Endothelial cell (in vitro differentiated cells): Measurements from ENCODE around the gene ANKS1A. TPM values are rescaled to one million over a fixed set of nuclear protein-coding genes. Genes with fewer than 3 reads are reported as not detected.
A peak's percentile ranks its signal among the peaks of the same experiment; 100 is the strongest.

ENCODE experiments used
- DNase-seq: peaks from one replicate; pipeline ENCODE4 v3.0.0; 2021; ENCODE audit warnings: low spot score
- H3K27ac Mint-ChIP-seq: one replicate; pipeline ENCODE4 v1.8.0; 2021; ENCODE audit warnings: mixed read lengths, inconsistent platforms; ENCODE audit not compliant: unreplicated experiment
- H3K27me3 Mint-ChIP-seq: one replicate; pipeline ENCODE4 v1.8.0; 2021; ENCODE audit warnings: mild to moderate bottlenecking, moderate library complexity, mixed read lengths, inconsistent platforms; ENCODE audit not compliant: unreplicated experiment
- H3K36me3 Mint-ChIP-seq: one replicate; pipeline ENCODE4 v1.8.0; 2021; ENCODE audit warnings: mild to moderate bottlenecking, low read depth, mixed read lengths, inconsistent platforms; ENCODE audit not compliant: unreplicated experiment
- H3K4me1 Mint-ChIP-seq: one replicate; pipeline ENCODE4 v1.8.0; 2021; ENCODE audit warnings: mild to moderate bottlenecking, mixed read lengths, inconsistent platforms; ENCODE audit not compliant: unreplicated experiment
- H3K4me3 Mint-ChIP-seq: one replicate; pipeline ENCODE4 v1.8.0; 2021; ENCODE audit warnings: mild to moderate bottlenecking, mixed read lengths, inconsistent platforms; ENCODE audit not compliant: unreplicated experiment
- H3K9me3 Mint-ChIP-seq: one replicate; pipeline ENCODE4 v1.8.0; 2021; ENCODE audit warnings: mixed read lengths, inconsistent platforms; ENCODE audit not compliant: unreplicated experiment
- total RNA-seq: library from RNA; stranded (reverse); fragmentation: NEBNext Ultra II Directional; extraction: Animal tissue kit (Norgen Biotek cat#: 25700); gene quantifications from one replicate; pipeline ENCODE4 v1.2.1, GENCODE V29; 2021; ENCODE audit not compliant: unreplicated experiment
- TF ChIP-seq, protein P1 (sequence below): fragments of 200-600 bp; sonication (generic); IDR thresholded peaks from one replicate; pipeline ENCODE4 v1.5.0; 2021; ENCODE audit warnings: antibody characterized with exemption; ENCODE audit not compliant: unreplicated experiment

The ANKS1A gene
- total RNA-seq, 1 donor from 2014 or later = 20.1 TPM

GRCh38 chr6:34909320-34909883 is 20.3 kb downstream of the ANKS1A start:
- Mint-ChIP-seq H3K4me1 (peaks cover 18% of the 10 kb centered on the region), H3K4me3 (peak overlapping the region; percentile 9), H3K27me3 (peaks cover 2% of the 10 kb centered on the region), H3K36me3 (no peaks in the 10 kb centered on the region), H3K27ac (no peak overlapping the region), H3K9me3 (no peaks in the 10 kb centered on the region)
- TF ChIP-seq, protein P1, sequence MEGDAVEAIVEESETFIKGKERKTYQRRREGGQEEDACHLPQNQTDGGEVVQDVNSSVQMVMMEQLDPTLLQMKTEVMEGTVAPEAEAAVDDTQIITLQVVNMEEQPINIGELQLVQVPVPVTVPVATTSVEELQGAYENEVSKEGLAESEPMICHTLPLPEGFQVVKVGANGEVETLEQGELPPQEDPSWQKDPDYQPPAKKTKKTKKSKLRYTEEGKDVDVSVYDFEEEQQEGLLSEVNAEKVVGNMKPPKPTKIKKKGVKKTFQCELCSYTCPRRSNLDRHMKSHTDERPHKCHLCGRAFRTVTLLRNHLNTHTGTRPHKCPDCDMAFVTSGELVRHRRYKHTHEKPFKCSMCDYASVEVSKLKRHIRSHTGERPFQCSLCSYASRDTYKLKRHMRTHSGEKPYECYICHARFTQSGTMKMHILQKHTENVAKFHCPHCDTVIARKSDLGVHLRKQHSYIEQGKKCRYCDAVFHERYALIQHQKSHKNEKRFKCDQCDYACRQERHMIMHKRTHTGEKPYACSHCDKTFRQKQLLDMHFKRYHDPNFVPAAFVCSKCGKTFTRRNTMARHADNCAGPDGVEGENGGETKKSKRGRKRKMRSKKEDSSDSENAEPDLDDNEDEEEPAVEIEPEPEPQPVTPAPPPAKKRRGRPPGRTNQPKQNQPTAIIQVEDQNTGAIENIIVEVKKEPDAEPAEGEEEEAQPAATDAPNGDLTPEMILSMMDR = no peak
- no peak for DNase-seq

GRCh38 chr6:34911822-34912221 is 22.8 kb downstream of the ANKS1A start:
- no peak overlapping the region for H3K4me3 Mint-ChIP-seq
- no peaks in the 10 kb centered on the region for H3K27me3 Mint-ChIP-seq
- H3K4me1 Mint-ChIP-seq = peaks cover 11% of the 10 kb centered on the region
- H3K27ac Mint-ChIP-seq = no peak overlapping the region
- H3K36me3 Mint-ChIP-seq = no peaks in the 10 kb centered on the region
- no peak for DNase-seq
- H3K9me3 Mint-ChIP-seq = no peaks in the 10 kb centered on the region
- TF ChIP-seq, protein P1 = no peak

DNA sequence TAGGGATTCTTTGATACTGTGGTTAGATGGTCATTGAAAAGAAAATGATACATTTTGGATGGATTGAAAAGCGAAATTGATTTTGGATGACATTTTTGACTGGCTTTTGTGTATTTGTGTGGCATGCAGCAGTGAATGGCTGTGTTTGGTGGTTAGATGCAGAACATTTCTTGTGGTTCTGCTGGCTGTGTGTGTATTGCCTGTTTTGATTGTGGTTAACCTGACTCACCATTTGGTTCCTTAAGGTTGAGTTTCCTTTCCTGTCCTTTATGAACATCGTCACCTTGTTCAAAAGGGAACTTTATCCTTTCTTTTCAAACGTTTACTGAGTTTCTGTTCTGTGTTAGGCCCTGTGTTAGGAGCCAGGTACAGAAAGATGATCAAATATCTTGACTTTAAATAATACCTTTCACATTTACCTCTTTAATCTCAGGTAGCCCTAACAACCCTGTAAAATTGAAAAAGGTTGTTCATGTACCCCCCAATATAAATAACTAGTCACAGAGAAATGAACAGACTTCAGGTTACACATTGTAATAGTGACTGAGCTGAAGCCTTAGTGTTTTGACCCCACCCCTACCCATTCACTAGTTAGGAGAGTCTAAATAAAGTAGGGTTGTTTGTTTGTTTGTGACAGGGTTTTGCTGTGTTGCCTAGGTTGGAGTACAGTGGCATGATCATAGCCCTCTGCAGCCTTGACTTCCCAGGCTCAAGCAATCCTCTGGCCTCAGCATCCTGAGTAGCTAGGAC is 23.8 kb downstream of the ANKS1A start:
- TF ChIP-seq, protein P1 = no peak
- H3K36me3 Mint-ChIP-seq = peaks cover under 1% of the 10 kb centered on the region
- H3K27ac Mint-ChIP-seq = no peak overlapping the region
- peaks cover 22% of the 10 kb centered on the region for H3K4me1 Mint-ChIP-seq
- no peak for DNase-seq
- no peak overlapping the region for H3K4me3 Mint-ChIP-seq
- no peaks in the 10 kb centered on the region for H3K9me3 Mint-ChIP-seq
- H3K27me3 Mint-ChIP-seq = no peaks in the 10 kb centered on the region

DNA sequence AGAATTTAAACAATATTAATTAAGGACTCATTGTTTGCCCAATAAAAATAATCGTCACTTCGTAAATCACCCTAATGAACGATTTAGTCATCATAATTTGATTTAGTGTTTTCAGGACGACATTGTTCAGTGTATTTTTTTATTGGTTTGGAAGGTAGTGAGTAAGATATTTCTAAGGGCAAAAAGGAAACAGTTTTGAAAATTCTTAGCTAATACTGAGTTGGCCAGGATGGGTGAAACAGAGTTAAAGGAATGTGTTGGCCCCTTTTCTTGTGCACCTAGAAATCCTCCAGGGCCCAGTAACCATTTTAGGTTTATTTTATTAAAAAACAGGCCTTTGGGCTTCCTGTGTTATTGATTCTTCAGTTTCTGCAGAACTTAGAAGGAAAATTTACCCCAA is 25.3 kb downstream of the ANKS1A start:
- no peak overlapping the region for H3K27ac Mint-ChIP-seq
- no peak for DNase-seq
- H3K4me1 Mint-ChIP-seq = peaks cover 23% of the 10 kb centered on the region
- H3K27me3 Mint-ChIP-seq = no peaks in the 10 kb centered on the region
- H3K9me3 Mint-ChIP-seq = no peaks in the 10 kb centered on the region
- no peak overlapping the region for H3K4me3 Mint-ChIP-seq
- peaks cover 4% of the 10 kb centered on the region for H3K36me3 Mint-ChIP-seq
- TF ChIP-seq, protein P1 = no peak

- H3K27ac Mint-ChIP-seq = no peak overlapping the region
- peaks cover 4% of the 10 kb centered on the region for H3K36me3 Mint-ChIP-seq
- H3K9me3 Mint-ChIP-seq = no peaks in the 10 kb centered on the region
- no peaks in the 10 kb centered on the region for H3K27me3 Mint-ChIP-seq
- TF ChIP-seq, protein P1 = no peak
- no peak for DNase-seq
- H3K4me3 Mint-ChIP-seq = no peak overlapping the region
- H3K4me1 Mint-ChIP-seq = peaks cover 19% of the 10 kb centered on the region
Measured at GRCh38 chr6:34916348-34916967, 27.4 kb downstream of the ANKS1A start.
